HepG2 (cell line): ENCODE results near the gene EBPL.

Experiments used
- RFX5 ChIP-seq: IDR thresholded peaks from 2 replicates; pipeline ENCODE4 v1.6.1; 2011; ENCODE audit warnings: low read depth, low read length, improper control_type of control experiment
- TF ChIP-seq, protein P1 (sequence below): sonication (generic); formaldehyde crosslinking; IDR thresholded peaks from 2 replicates; pipeline ENCODE4 v1.4.0; 2020; ENCODE audit warnings: low read depth, missing genetic modification reagents
- TF ChIP-seq, protein P2 (sequence below), 2 experiments: sonication (generic) in 1 of 2; formaldehyde crosslinking in 1 of 2; IDR thresholded peaks; 2 replicates each; pipeline versions ENCODE4 v1.5.1 to v1.6.1; 2011 to 2020; ENCODE audit warnings: borderline replicate concordance in 1 of 2, low read depth in 1 of 2, low read length in 1 of 2, mild to moderate bottlenecking in 1 of 2, missing genetic modification reagents in 1 of 2, moderate library complexity in 1 of 2

DNA sequence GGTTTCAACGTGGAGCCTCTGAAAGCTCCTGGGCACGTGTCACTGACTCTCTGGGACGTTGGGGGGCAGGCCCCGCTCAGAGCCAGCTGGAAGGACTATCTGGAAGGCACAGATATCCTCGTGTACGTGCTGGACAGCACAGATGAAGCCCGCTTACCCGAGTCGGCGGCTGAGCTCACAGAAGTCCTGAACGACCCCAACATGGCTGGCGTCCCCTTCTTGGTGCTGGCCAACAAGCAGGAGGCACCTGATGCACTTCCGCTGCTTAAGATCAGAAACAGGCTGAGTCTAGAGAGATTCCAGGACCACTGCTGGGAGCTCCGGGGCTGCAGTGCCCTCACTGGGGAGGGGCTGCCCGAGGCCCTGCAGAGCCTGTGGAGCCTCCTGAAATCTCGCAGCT, 60.7 kb downstream of the EBPL start:
- TF ChIP-seq, protein P1, sequence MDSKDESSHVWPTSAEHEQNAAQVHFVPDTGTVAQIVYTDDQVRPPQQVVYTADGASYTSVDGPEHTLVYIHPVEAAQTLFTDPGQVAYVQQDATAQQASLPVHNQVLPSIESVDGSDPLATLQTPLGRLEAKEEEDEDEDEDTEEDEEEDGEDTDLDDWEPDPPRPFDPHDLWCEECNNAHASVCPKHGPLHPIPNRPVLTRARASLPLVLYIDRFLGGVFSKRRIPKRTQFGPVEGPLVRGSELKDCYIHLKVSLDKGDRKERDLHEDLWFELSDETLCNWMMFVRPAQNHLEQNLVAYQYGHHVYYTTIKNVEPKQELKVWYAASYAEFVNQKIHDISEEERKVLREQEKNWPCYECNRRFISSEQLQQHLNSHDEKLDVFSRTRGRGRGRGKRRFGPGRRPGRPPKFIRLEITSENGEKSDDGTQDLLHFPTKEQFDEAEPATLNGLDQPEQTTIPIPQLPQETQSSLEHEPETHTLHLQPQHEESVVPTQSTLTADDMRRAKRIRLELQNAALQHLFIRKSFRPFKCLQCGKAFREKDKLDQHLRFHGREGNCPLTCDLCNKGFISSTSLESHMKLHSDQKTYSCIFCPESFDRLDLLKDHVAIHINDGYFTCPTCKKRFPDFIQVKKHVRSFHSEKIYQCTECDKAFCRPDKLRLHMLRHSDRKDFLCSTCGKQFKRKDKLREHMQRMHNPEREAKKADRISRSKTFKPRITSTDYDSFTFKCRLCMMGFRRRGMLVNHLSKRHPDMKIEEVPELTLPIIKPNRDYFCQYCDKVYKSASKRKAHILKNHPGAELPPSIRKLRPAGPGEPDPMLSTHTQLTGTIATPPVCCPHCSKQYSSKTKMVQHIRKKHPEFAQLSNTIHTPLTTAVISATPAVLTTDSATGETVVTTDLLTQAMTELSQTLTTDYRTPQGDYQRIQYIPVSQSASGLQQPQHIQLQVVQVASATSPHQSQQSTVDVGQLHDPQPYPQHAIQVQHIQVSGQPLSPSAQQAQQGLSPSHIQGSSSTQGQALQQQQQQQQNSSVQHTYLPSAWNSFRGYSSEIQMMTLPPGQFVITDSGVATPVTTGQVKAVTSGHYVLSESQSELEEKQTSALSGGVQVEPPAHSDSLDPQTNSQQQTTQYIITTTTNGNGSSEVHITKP (CRISPR knock-in tag), result no peak
- no peak for TF ChIP-seq RFX5
- TF ChIP-seq, protein P2, sequence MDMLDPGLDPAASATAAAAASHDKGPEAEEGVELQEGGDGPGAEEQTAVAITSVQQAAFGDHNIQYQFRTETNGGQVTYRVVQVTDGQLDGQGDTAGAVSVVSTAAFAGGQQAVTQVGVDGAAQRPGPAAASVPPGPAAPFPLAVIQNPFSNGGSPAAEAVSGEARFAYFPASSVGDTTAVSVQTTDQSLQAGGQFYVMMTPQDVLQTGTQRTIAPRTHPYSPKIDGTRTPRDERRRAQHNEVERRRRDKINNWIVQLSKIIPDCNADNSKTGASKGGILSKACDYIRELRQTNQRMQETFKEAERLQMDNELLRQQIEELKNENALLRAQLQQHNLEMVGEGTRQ (IDR thresholded peaks at IDR 0.05; ENCODE audit: low read depth, low read length), result no peak
- TF ChIP-seq, protein P2 (CRISPR knock-in tag; IDR thresholded peaks at IDR 0.05; ENCODE audit: borderline replicate concordance), result no peak
